Panc1 (cell line): ENCODE measurements around the gene PTPN11. TPM values are rescaled to one million over a fixed set of nuclear protein-coding genes. Genes with fewer than 3 reads are reported as not detected.
A peak's percentile ranks its signal among the peaks of the same experiment; 100 is the strongest.

Experiments
- ATAC-seq: fragments of 200-7000 bp; cut with Tn5 transposase; 2 replicates; pipeline ENCODE4 v1.9.1; 2020; ENCODE audit warnings: mild to moderate bottlenecking, moderate library complexity
- BruUV-seq: library from RNA; stranded (reverse); fragments of 400-500 nt; replicated peaks from 2 replicates; lab custom pipeline; 2021; lab: Mats Ljungman, UMichigan
- CTCF ChIA-PET: fragments of 300-600 bp; sonication (Branson Sonifier 250); formaldehyde crosslinking; loops from one replicate; lab custom pipeline; 2022; ENCODE audit warnings: antibody characterized with exemption; lab: Charles Lee
- POLR2A ChIA-PET: fragments of 300-600 bp; sonication (Branson Sonifier 250); formaldehyde crosslinking; loops from one replicate; lab custom pipeline; 2022; ENCODE audit warnings: antibody characterized with exemption; lab: Charles Lee
- DNase-seq: peaks from one replicate; pipeline ENCODE4 v3.0.0-alpha.2; 2010; ENCODE audit warnings: low read depth, low spot score
- H3K27ac ChIP-seq: 2 replicates; pipeline ENCODE4 v1.5.1; 2011; ENCODE audit warnings: mild to moderate bottlenecking, low read length, inconsistent platforms
- H3K27me3 ChIP-seq: fragments of 200-500 bp; sonication (Bioruptor generic); 2 replicates; pipeline ENCODE4 v1.6.0; 2014; ENCODE audit warnings: low read length, inconsistent platforms; ENCODE audit not compliant: control insufficient read depth, insufficient read depth
- H3K36me3 ChIP-seq: fragments of 200-500 bp; sonication (Bioruptor generic); 2 replicates; pipeline ENCODE4 v1.5.1; 2014; ENCODE audit warnings: inconsistent platforms, mild to moderate bottlenecking, low read length, moderate library complexity; ENCODE audit not compliant: control insufficient read depth, insufficient read depth
- H3K4me1 ChIP-seq: 2 replicates; pipeline ENCODE4 v1.5.1; 2011; ENCODE audit warnings: inconsistent platforms, mild to moderate bottlenecking, low read length, moderate library complexity; ENCODE audit not compliant: control insufficient read depth, insufficient read depth
- H3K4me3 ChIP-seq, 2 experiments: 2 replicates each; pipeline ENCODE4 v1.5.1; 2011 to 2012; ENCODE audit warnings: low read depth in 2 of 2, low read length in 2 of 2, mild to moderate bottlenecking in 2 of 2, inconsistent platforms in 1 of 2, moderate library complexity in 1 of 2
- H3K9me3 ChIP-seq: fragments of 200-500 bp; sonication (Bioruptor generic); 2 replicates; pipeline ENCODE4 v1.5.1; 2014; ENCODE audit warnings: low read depth, mild to moderate bottlenecking, inconsistent platforms, low read length, moderate library complexity; ENCODE audit not compliant: control insufficient read depth, insufficient read depth
- CTCF ChIP-seq: fragments of 450-650 bp; IDR thresholded peaks from 2 replicates; pipeline ENCODE4 v1.5.1; 2017; ENCODE audit warnings: mild to moderate bottlenecking
- POLR2AphosphoS5 ChIP-seq: IDR thresholded peaks from 2 replicates; pipeline ENCODE4 v1.6.1; 2012; ENCODE audit warnings: mild to moderate bottlenecking, low read depth, low read length, moderate library complexity
- REST ChIP-seq, 2 experiments: IDR thresholded peaks; 2 replicates each; pipeline ENCODE4 v1.6.1; 2011 to 2012; ENCODE audit warnings: low read depth in 2 of 2, control low read depth in 1 of 2, low read length in 1 of 2, mild to moderate bottlenecking in 1 of 2, moderate library complexity in 1 of 2; ENCODE audit not compliant: insufficient read depth in 1 of 2
- SIN3A ChIP-seq: IDR thresholded peaks from 2 replicates; pipeline ENCODE4 v1.6.1; 2012; ENCODE audit warnings: low read depth, mild to moderate bottlenecking, low read length, moderate library complexity, borderline replicate concordance; ENCODE audit not compliant: insufficient read depth
- TCF7L2 ChIP-seq: IDR thresholded peaks from 2 replicates; pipeline ENCODE4 v1.6.1; 2011; ENCODE audit warnings: mild to moderate bottlenecking, low read depth, low read length, inconsistent platforms
- in situ Hi-C: cut with HindIII; loops from 2 replicates; pipeline ENCODE4 v1.10.0; 2016; ENCODE audit warnings: low sequenced_read_pairs, low pct_unique_long_range_greater_than_20kb
- intact Hi-C: fragments of 100-400 bp; cut with micrococcal nuclease; formaldehyde crosslinking; loops from one replicate; pipeline ENCODE4 v1.10.0; 2022; ENCODE audit not compliant: unreplicated experiment
- total RNA-seq: library from RNA; stranded (reverse); gene quantifications from one replicate; pipeline ENCODE4 v1.2.1, GENCODE V29; 2021; ENCODE audit not compliant: unreplicated experiment

Gene PTPN11
- total RNA-seq, 1 experiment from 2014 or later = 139 TPM

DNA sequence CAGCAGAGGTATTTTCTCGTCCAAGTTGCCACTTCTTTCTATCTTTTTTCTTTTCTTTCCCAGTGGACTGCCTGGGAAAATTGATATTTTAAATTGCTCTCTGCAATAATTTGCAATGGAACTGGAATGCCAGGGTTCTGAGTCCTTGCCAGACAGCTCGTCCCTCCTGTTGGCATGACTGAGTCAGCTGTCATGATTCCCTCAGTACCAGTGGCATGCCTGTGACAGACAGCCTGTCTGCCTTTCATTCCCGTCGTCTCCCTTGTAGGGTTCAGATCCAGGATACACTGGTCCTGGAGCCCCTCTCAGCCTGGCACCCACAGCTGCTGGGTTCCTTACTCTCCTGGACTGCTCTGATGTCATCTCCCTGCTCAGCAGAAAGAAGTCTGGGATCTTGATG is 84.8 kb downstream of the PTPN11 start:
- in situ Hi-C loops (no loop called here), intact Hi-C loops (no loop called here)
- Histone ChIP-seq H3K36me3 (peaks cover 8% of the 10 kb centered on the region), H3K4me3 (no peak overlapping the region), H3K27me3 (no peaks in the 10 kb centered on the region), H3K27ac (no peak overlapping the region), H3K4me1 (no peaks in the 10 kb centered on the region), H3K9me3 (no peaks in the 10 kb centered on the region)
- ChIA-PET CTCF (no interaction called here), POLR2A (no interaction called here)
- DNase-seq (no peak), ATAC-seq (no peak)
- no TSS peak for BruUV-seq
- TF ChIP-seq POLR2AphosphoS5 (no peak), CTCF (no peak), TCF7L2 (no peak), REST (IDR thresholded peaks at IDR 0.05; ENCODE audit: insufficient read depth in 1 of 2, low read depth in 2 of 2, low read length in 1 of 2) (no peak), SIN3A (no peak)

DNA sequence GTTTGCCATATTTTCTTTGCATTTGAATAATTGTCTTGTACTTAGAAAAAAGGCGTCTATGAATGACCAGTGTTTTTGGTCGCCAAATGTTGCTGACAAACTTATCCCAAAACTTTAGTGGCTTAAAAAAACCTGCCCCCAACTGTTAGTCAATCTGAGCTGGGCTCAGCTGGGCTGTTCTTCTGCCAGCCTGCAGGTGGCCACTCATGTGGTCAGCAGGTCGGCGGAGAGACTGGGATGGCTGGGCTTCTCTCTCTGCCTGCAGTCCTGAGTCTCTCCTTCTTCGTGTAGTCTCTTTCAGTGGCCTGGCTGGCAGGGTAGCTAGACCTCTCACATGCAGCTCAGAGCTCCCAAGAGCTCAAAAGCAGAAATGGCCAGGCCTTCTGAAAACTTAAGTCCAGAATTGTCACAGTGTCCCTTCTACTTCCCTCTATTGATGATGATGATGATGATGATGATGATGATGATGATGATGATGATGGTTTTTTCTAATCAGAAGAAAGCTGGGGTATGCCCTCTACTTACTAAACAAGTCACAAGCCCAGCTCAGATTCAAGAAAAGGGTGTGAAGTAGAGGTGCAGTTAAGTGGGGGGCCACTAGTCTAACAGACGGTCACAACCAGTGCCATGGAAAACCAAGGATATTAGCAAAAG is 87.9 kb downstream of the PTPN11 start:
- Histone ChIP-seq H3K4me3 (no peak overlapping the region), H3K27ac (no peak overlapping the region), H3K27me3 (no peaks in the 10 kb centered on the region), H3K4me1 (no peaks in the 10 kb centered on the region), H3K9me3 (no peaks in the 10 kb centered on the region), H3K36me3 (peaks cover 8% of the 10 kb centered on the region)
- intact Hi-C loops (no loop called here), in situ Hi-C loops (no loop called here)
- DNase-seq = no peak
- ChIA-PET POLR2A (interaction anchor here (0.7 kb wide), 1 partner anchor 302 kb away, joined by 3 read pairs; no protein-coding TSS in a partner anchor), CTCF (no interaction called here)
- BruUV-seq = TSS peak; percentile 84
- no peak for TF ChIP-seq POLR2AphosphoS5
- no peak for TF ChIP-seq TCF7L2
- TF ChIP-seq REST (IDR thresholded peaks at IDR 0.05; ENCODE audit: insufficient read depth in 1 of 2, low read depth in 2 of 2, low read length in 1 of 2) = no peak
- TF ChIP-seq SIN3A = no peak
- no peak for TF ChIP-seq CTCF
- ATAC-seq = no peak
